H1 (cell line): ENCODE data around the gene SPPL2B. TPM values are rescaled to one million over a fixed set of nuclear protein-coding genes. Genes with fewer than 3 reads are reported as not detected.

ENCODE experiments used
- CTCF ChIA-PET: fragments of 300-600 bp; sonication (Branson Sonifier 250); formaldehyde crosslinking; loops from one replicate; lab custom pipeline; 2021; ENCODE audit not compliant: partially characterized antibody; lab: Charles Lee
- POLR2A ChIA-PET: fragments of 300-600 bp; sonication (Branson Sonifier 250); formaldehyde crosslinking; loops from one replicate; lab custom pipeline; 2021; ENCODE audit warnings: inconsistent platforms; ENCODE audit not compliant: partially characterized antibody; lab: Charles Lee
- DNase-seq, 2 experiments: peaks; one replicate each; pipeline versions ENCODE4 v3.0.0 to v3.0.0-alpha.2; 2010 to 2022; ENCODE audit warnings: low spot score in 2 of 2, low read depth in 1 of 2, mixed read lengths in 1 of 2
- FAIRE-seq: peaks from 2 replicates; lab custom pipeline; 2011; peaks lifted over from hg19 to GRCh38; lab: Jason Lieb, UNC
- H2AFZ ChIP-seq: 2 replicates; pipeline ENCODE4 v1.8.1; 2012; ENCODE audit warnings: low read length, inconsistent platforms
- H2AK5ac ChIP-seq: 2 replicates; pipeline ENCODE4 v1.6.1; 2013; ENCODE audit warnings: low read depth, low read length
- H2BK120ac ChIP-seq: replicated peaks from 2 replicates; pipeline ENCODE3; 2013; ENCODE audit warnings: low read depth, low read length, inconsistent platforms
- H2BK12ac ChIP-seq: 2 replicates; pipeline ENCODE4 v1.6.1; 2013; ENCODE audit warnings: low read depth, low read length
- H2BK15ac ChIP-seq: 2 replicates; pipeline ENCODE4 v1.6.1; 2013; ENCODE audit warnings: low read length
- H2BK20ac ChIP-seq: 2 replicates; pipeline ENCODE4 v1.6.1; 2013; ENCODE audit warnings: low read length
- H2BK5ac ChIP-seq: 2 replicates; pipeline ENCODE4 v1.6.1; 2013; ENCODE audit warnings: low read depth, low read length
- H3K14ac ChIP-seq: 2 replicates; pipeline ENCODE4 v1.6.1; 2013; ENCODE audit warnings: inconsistent platforms; ENCODE audit not compliant: insufficient read length
- H3K18ac ChIP-seq: 2 replicates; pipeline ENCODE4 v1.6.1; 2013; ENCODE audit warnings: low read length; ENCODE audit errors: extremely low read depth
- H3K23ac ChIP-seq: 2 replicates; pipeline ENCODE4 v1.6.1; 2013; ENCODE audit warnings: inconsistent platforms; ENCODE audit not compliant: insufficient read length
- H3K23me2 ChIP-seq: 2 replicates; pipeline ENCODE4 v1.6.1; 2013; ENCODE audit warnings: low read depth, low read length
- H3K27ac ChIP-seq: 2 replicates; pipeline ENCODE4 v1.6.1; 2011; ENCODE audit warnings: low read depth, low read length, inconsistent platforms
- H3K27me3 ChIP-seq, 4 experiments: replicated peaks in 1 of 4; 1 replicate in 1 of 4; 2 replicates in 3 of 4; pipeline versions ENCODE4 v1.6.1 to v1.8.1; 2011 to 2013; ENCODE audit warnings: low read length in 3 of 4, mild to moderate bottlenecking in 3 of 4, inconsistent platforms in 2 of 4, mixed read lengths in 2 of 4, moderate library complexity in 1 of 4; ENCODE audit not compliant: control insufficient read depth in 3 of 4, insufficient read depth in 3 of 4; ENCODE audit errors: extremely low read depth in 1 of 4
- H3K36me3 ChIP-seq, 4 experiments: 2 replicates each; pipeline versions ENCODE4 v1.6.1 to v1.8.1; 2011 to 2013; ENCODE audit warnings: mild to moderate bottlenecking in 4 of 4, low read length in 3 of 4, moderate library complexity in 2 of 4, control low read depth in 1 of 4, inconsistent platforms in 1 of 4; ENCODE audit not compliant: insufficient read depth in 4 of 4, control insufficient read depth in 2 of 4
- H3K4ac ChIP-seq: replicated peaks from 2 replicates; pipeline ENCODE3; 2013; ENCODE audit warnings: low read length, low read depth, mixed read lengths, inconsistent platforms; ENCODE audit not compliant: insufficient read length
- H3K4me1 ChIP-seq, 4 experiments: replicated peaks in 1 of 4; 1 replicate in 1 of 4; 2 replicates in 3 of 4; pipeline versions ENCODE4 v1.6.1 to v1.8.1; 2011 to 2013; ENCODE audit warnings: low read length in 3 of 4, inconsistent platforms in 2 of 4, mixed read lengths in 1 of 4; ENCODE audit not compliant: insufficient read depth in 4 of 4, control insufficient read depth in 3 of 4
- H3K4me2 ChIP-seq, 2 experiments: 2 replicates each; pipeline versions ENCODE4 v1.6.1 to v1.8.1; 2011 to 2013; ENCODE audit warnings: low read depth in 2 of 2, low read length in 2 of 2, control low read depth in 1 of 2, inconsistent platforms in 1 of 2, mild to moderate bottlenecking in 1 of 2; ENCODE audit not compliant: insufficient read depth in 1 of 2
- H3K4me3 ChIP-seq, 4 experiments: fragments of 200-600, 300-600 bp in 1 of 4; sonication (generic), shearing (Covaris generic), sonication (Bioruptor Twin) in 1 of 4; 2 replicates each; pipeline versions ENCODE4 v1.5.1 to v1.8.1; 2011 to 2016; ENCODE audit warnings: low read length in 4 of 4, low read depth in 3 of 4, control low read depth in 2 of 4, inconsistent platforms in 2 of 4, mild to moderate bottlenecking in 2 of 4, mixed read lengths in 1 of 4, moderate library complexity in 1 of 4; ENCODE audit not compliant: insufficient read depth in 2 of 4; ENCODE audit errors: extremely low read depth in 1 of 4
- H3K56ac ChIP-seq: replicated peaks from 2 replicates; pipeline ENCODE3; 2013; ENCODE audit warnings: low read depth, mild to moderate bottlenecking, mixed read lengths, low read length, inconsistent platforms; ENCODE audit not compliant: insufficient read length
- H3K79me1 ChIP-seq: 2 replicates; pipeline ENCODE4 v1.6.1; 2013; ENCODE audit warnings: low read depth, low read length, control low read depth
- H3K79me2 ChIP-seq, 2 experiments: 2 replicates each; pipeline versions ENCODE4 v1.6.1 to v1.8.1; 2012 to 2013; ENCODE audit warnings: low read length in 2 of 2, mild to moderate bottlenecking in 2 of 2, inconsistent platforms in 1 of 2; ENCODE audit not compliant: insufficient read depth in 2 of 2, control insufficient read depth in 1 of 2
- H3K9ac ChIP-seq, 4 experiments: replicated peaks in 1 of 4; 1 replicate in 1 of 4; 2 replicates in 3 of 4; pipeline versions ENCODE4 v1.6.1 to v1.8.1; 2011 to 2013; ENCODE audit warnings: low read depth in 3 of 4, low read length in 3 of 4, control low read depth in 2 of 4, mild to moderate bottlenecking in 2 of 4, moderate library complexity in 2 of 4, inconsistent platforms in 1 of 4; ENCODE audit errors: extremely low read depth in 1 of 4
- H3K9me3 ChIP-seq, 2 experiments: 2 replicates each; pipeline versions ENCODE4 v1.6.1 to v1.8.1; 2012 to 2013; ENCODE audit warnings: mild to moderate bottlenecking in 2 of 2, moderate library complexity in 2 of 2, control low read depth in 1 of 2, inconsistent platforms in 1 of 2, low read depth in 1 of 2, low read length in 1 of 2, mixed read lengths in 1 of 2; ENCODE audit not compliant: insufficient read depth in 2 of 2
- H4K20me1 ChIP-seq, 2 experiments: replicated peaks in 1 of 2; 2 replicates each; pipeline versions ENCODE3 to v1.8.1; 2011 to 2013; ENCODE audit warnings: inconsistent platforms in 2 of 2, low read length in 2 of 2, mild to moderate bottlenecking in 1 of 2; ENCODE audit not compliant: insufficient read depth in 2 of 2, control insufficient read depth in 1 of 2
- H4K5ac ChIP-seq: 2 replicates; pipeline ENCODE4 v1.6.1; 2013; ENCODE audit warnings: low read length, low read depth, mixed read lengths, inconsistent platforms; ENCODE audit not compliant: insufficient read length
- H4K8ac ChIP-seq: 2 replicates; pipeline ENCODE4 v1.8.0; 2013; ENCODE audit warnings: mild to moderate bottlenecking, moderate library complexity, low read length, inconsistent platforms; ENCODE audit not compliant: insufficient read depth; ENCODE audit errors: extremely low read depth
- H4K91ac ChIP-seq: replicated peaks from 2 replicates; pipeline ENCODE3; 2013; ENCODE audit warnings: low read length, mixed read lengths, inconsistent platforms; ENCODE audit not compliant: insufficient read length
- CHD2 ChIP-seq: IDR thresholded peaks from 2 replicates; pipeline ENCODE4 v1.6.1; 2012; ENCODE audit warnings: low read length, improper control_type of control experiment
- WGBS, 2 experiments: shearing (Covaris generic) in 1 of 2; methylation state at CpG; one replicate each; pipeline versions ENCODE4 v1.1.6 to v1.1.7; 2013 to 2015; ENCODE audit warnings: low lambda C conversion rate in 2 of 2, mixed read lengths in 2 of 2, inconsistent platforms in 1 of 2, low coverage in 1 of 2, missing lambda C conversion rate in 1 of 2; ENCODE audit not compliant: insufficient replicate concordance in 2 of 2, insufficient coverage in 1 of 2, insufficient read length in 1 of 2; ENCODE audit errors: extremely low coverage in 1 of 2, missing lambda C conversion rate in 1 of 2; 5-methylcytosine and 5-hydroxymethylcytosine counted together
- polyA plus RNA-seq, 7 experiments: library from polyadenylated mRNA; depleted of rRNA in 3 of 7; stranded (reverse) in 5 of 7; unstranded in 2 of 7; fragments of >200 nt in 5 of 7; fragments of 200-250 nt in 2 of 7; gene quantifications; 1 replicate in 5 of 7; 2 replicates in 1 of 7; 4 replicates in 1 of 7; pipeline versions ENCODE4 v1.2.1 to v1.2.3, GENCODE V29; 2011 to 2013; ENCODE audit warnings: missing spikeins in 2 of 7, mixed read lengths in 2 of 7
- total RNA-seq: library from RNA; stranded (reverse); fragmentation: NEBNext Ultra II Directional; extraction: Animal tissue kit (Norgen Biotek cat#: 25700); gene quantifications from 2 replicates; pipeline ENCODE4 v1.2.1, GENCODE V29; 2021

SPPL2B gene
- total and polyA plus RNA-seq, 2 of the 8 experiments (the other 6 are each of a cell fraction or from before 2014, with no cell fraction given): 34.8 to 55.7 TPM

GRCh38 chr19:2345076-2345475 is 16.6 kb downstream of the SPPL2B start:
- H3K4me3 ChIP-seq: no peak overlapping the region
- no peaks in the 10 kb centered on the region for H3K4me1 ChIP-seq
- no peak overlapping the region for H3K4ac ChIP-seq
- peaks cover 0 to 5% of the 10 kb centered on the region in 2 experiments for H4K20me1 ChIP-seq
- H3K79me1 ChIP-seq: no peaks in the 10 kb centered on the region
- H3K4me2 ChIP-seq: no peak overlapping the region
- no peak overlapping the region for H4K5ac ChIP-seq
- H2AK5ac ChIP-seq: no peak overlapping the region
- 100% methylated on average over 15 of the region's 17 CpGs; no CpG with 5 or more reads in 1 of the 2 experiments for WGBS, 2 experiments
- no peak overlapping the region for H3K23ac ChIP-seq
- H3K18ac ChIP-seq: no peak overlapping the region
- no peak overlapping the region for H3K14ac ChIP-seq
- no peak overlapping the region for H2BK120ac ChIP-seq
- H3K56ac ChIP-seq: no peak overlapping the region
- ChIA-PET POLR2A (interaction anchor here (1.5 kb wide), 1 partner anchor 20 kb away, joined by 3 read pairs; no protein-coding TSS in a partner anchor), CTCF (interaction anchor here (0.6 kb wide), 1 partner anchor 47 kb away, joined by 3 read pairs; no protein-coding TSS in a partner anchor)
- H2AFZ ChIP-seq: no peak overlapping the region
- no peaks in the 10 kb centered on the region for H3K9me3 ChIP-seq
- no peak overlapping the region for H4K8ac ChIP-seq
- no peak overlapping the region for H2BK5ac ChIP-seq
- FAIRE-seq: no peak
- no peak overlapping the region for H2BK15ac ChIP-seq
- H4K91ac ChIP-seq: no peak overlapping the region
- H3K36me3 ChIP-seq: peaks cover 2 to 12% (median 7%) of the 10 kb centered on the region in 4 experiments; a peak in 3 of 8 replicates
- H3K9ac ChIP-seq: no peak overlapping the region
- H3K27me3 ChIP-seq: no peaks in the 10 kb centered on the region
- no peak overlapping the region for H2BK20ac ChIP-seq
- H3K27ac ChIP-seq: no peak overlapping the region
- no peaks in the 10 kb centered on the region for H3K79me2 ChIP-seq
- no peaks in the 10 kb centered on the region for H3K23me2 ChIP-seq
- no peak for DNase-seq
- H2BK12ac ChIP-seq: no peak overlapping the region
- TF ChIP-seq CHD2: no peak
